Stomach (tissue), 9 donors: Measurements from ENCODE around the gene MAPKAPK5. TPM values are rescaled to one million over a fixed set of nuclear protein-coding genes. Genes with fewer than 3 reads are reported as not detected.

Source experiments
- DNase-seq, 2 donors: peaks; one replicate each; pipeline versions ENCODE4 v3.0.0 to v3.0.0-alpha.2; 2013 to 2019
- H3K27ac ChIP-seq, 5 donors: fragments of 200-600 bp in 4 of 5; sonication (generic) in 4 of 5; one replicate each; pipeline ENCODE4 v1.5.1; 2013 to 2019; ENCODE audit warnings: mild to moderate bottlenecking in 1 of 5, moderate library complexity in 1 of 5
- H3K27me3 ChIP-seq, 3 donors: fragments of 200-600 bp; sonication (generic); one replicate each; pipeline ENCODE4 v1.5.1; 2017 to 2019; ENCODE audit warnings: mixed run types in 1 of 3
- H3K36me3 ChIP-seq, 4 donors: fragments of 200-600 bp; sonication (generic); 1 replicate in 3 of 4; 2 replicates in 1 of 4; pipeline ENCODE4 v1.5.1; 2016 to 2019
- H3K4me1 ChIP-seq, 4 donors: fragments of 200-600 bp; sonication (generic); one replicate each; pipeline ENCODE4 v1.5.1; 2016 to 2019
- H3K4me3 ChIP-seq, 4 donors: fragments of 200-600 bp; sonication (generic) in 3 of 4; one replicate each; pipeline ENCODE4 v1.5.1; 2016 to 2019; ENCODE audit warnings: mild to moderate bottlenecking in 1 of 4
- H3K9me3 ChIP-seq, 4 donors: fragments of 200-600 bp; sonication (generic); one replicate each; pipeline ENCODE4 v1.5.1; 2016 to 2019
- EP300 ChIP-seq: sonication (generic); formaldehyde crosslinking; IDR thresholded peaks from one replicate; pipeline ENCODE4 v1.6.1; 2017; ENCODE audit warnings: antibody characterized with exemption
- POLR2A ChIP-seq, 4 donors: fragments of 450-650 bp; IDR thresholded peaks; one replicate each; pipeline ENCODE4 v1.6.1; 2016; ENCODE audit warnings: antibody characterized with exemption in 4 of 4, control low read depth in 2 of 4, mild to moderate bottlenecking in 1 of 4, moderate library complexity in 1 of 4
- POLR2AphosphoS5 ChIP-seq, 3 donors: sonication (generic); formaldehyde crosslinking; IDR thresholded peaks; one replicate each; pipeline ENCODE4 v1.6.1; 2016; ENCODE audit warnings: antibody characterized with exemption in 3 of 3
- WGBS, 5 donors: extraction: QIAGEN DNeasy Blood & Tissue Kit in 3 of 5; methylation state at CpG; one replicate each; pipeline versions ENCODE4 v1.1.5 to v1.1.7; 2013 to 2018; 5-methylcytosine and 5-hydroxymethylcytosine counted together
- intact Hi-C: fragments of 100-400 bp; cut with DNase I; formaldehyde crosslinking; loops from one replicate; pipeline ENCODE4 v1.15.1; 2023; ENCODE audit warnings: low total_unique reads
- polyA plus RNA-seq, 3 donors: library from polyadenylated mRNA; stranded (reverse); fragments of 200-250 nt; gene quantifications; one replicate each; pipeline ENCODE4 v1.2.3, GENCODE V29; 2013
- total RNA-seq, 5 donors: library from RNA; depleted of rRNA; stranded (reverse); fragments of >200 nt; gene quantifications; one replicate each; pipeline versions ENCODE4 v1.1.0 to v1.2.3, GENCODE V29; 2014 to 2016
- TF ChIP-seq, protein P1 (sequence below), 7 experiments: fragments of 450-650 bp in 4 of 7; fragments of 200-600 bp in 3 of 7; sonication (generic) in 3 of 7; IDR thresholded peaks; one replicate each; pipeline ENCODE4 v1.5.1; 2016 to 2019; ENCODE audit warnings: antibody characterized with exemption in 7 of 7, control low read depth in 2 of 7, mild to moderate bottlenecking in 1 of 7
- donor health status: healthy with polysubstance abuse.
- donor health status: Bipolar disorder and iron deficiency.
- donor health status: healthy.

The MAPKAPK5 gene
- total and polyA plus RNA-seq, 8 donors, result 15.1 to 124 (median 50.7) TPM

GRCh38 chr12:111867531-111867930 lies 25.5 kb downstream of the MAPKAPK5 start:
- no peak overlapping the region for H3K4me3 ChIP-seq
- intact Hi-C loops, result no loop called here
- H3K27ac ChIP-seq, result no peak overlapping the region
- H3K9me3 ChIP-seq, result no peaks in the 10 kb centered on the region
- DNase-seq, result no peak
- H3K36me3 ChIP-seq, result peaks cover 22 to 79% (median 76%) of the 10 kb centered on the region in 4 donors
- TF ChIP-seq POLR2AphosphoS5 (IDR thresholded peaks at IDR 0.05) (no peak), EP300 (no peak), POLR2A (IDR thresholded peaks at IDR 0.05) (no peak)
- TF ChIP-seq, protein P1, sequence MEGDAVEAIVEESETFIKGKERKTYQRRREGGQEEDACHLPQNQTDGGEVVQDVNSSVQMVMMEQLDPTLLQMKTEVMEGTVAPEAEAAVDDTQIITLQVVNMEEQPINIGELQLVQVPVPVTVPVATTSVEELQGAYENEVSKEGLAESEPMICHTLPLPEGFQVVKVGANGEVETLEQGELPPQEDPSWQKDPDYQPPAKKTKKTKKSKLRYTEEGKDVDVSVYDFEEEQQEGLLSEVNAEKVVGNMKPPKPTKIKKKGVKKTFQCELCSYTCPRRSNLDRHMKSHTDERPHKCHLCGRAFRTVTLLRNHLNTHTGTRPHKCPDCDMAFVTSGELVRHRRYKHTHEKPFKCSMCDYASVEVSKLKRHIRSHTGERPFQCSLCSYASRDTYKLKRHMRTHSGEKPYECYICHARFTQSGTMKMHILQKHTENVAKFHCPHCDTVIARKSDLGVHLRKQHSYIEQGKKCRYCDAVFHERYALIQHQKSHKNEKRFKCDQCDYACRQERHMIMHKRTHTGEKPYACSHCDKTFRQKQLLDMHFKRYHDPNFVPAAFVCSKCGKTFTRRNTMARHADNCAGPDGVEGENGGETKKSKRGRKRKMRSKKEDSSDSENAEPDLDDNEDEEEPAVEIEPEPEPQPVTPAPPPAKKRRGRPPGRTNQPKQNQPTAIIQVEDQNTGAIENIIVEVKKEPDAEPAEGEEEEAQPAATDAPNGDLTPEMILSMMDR (IDR thresholded peaks at IDR 0.05), result no peak
- WGBS, 5 donors, result 74 to 84% (median 81%) methylated on average over 2 of the region's 2 CpGs
- H3K4me1 ChIP-seq, result no peaks in the 10 kb centered on the region
- H3K27me3 ChIP-seq, result no peaks in the 10 kb centered on the region

DNA sequence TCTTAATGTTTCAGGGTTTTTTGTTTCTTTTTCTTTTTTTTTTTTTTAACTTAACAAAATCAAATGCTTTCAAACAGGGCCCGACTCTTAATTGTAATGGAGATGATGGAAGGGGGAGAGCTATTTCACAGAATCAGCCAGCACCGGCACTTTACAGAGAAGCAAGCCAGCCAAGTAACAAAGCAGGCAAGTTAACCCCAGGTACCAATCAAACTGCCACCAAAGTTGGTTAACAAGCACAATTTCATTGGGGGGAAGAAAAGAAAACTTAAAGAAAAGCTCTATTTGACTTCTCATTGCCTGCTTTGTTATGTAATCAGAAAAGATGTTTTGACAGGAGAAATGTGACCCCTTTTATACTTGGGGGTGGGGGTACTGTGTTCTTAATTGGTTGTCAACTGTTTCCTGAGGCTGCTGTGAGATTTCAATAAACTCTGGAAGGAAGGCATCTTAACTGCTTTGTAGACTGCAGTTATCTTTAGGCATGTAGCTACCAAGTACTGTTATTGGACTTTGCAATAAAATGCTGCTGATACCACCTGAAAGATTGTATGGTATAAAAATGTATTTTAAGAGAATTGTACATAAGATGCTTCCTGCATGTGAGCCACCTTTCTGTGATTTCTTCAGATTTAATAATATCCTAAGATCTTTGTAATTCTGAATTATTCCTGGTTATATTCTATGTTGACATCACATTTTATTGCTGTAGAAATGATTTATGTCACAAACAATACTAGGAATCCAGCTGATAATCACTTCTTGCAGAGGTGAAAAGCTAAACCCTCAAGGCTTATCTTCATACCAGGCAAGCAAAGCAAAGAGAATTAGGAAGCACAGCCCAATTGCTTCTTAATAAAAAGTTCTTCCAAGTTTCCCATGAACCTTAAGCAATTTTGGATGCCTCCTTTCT lies 26.9 kb downstream of the MAPKAPK5 start:
- H3K4me3 ChIP-seq, result no peak overlapping the region
- intact Hi-C loops, result no loop called here
- TF ChIP-seq, protein P1 (IDR thresholded peaks at IDR 0.05), result no peak
- no peak for TF ChIP-seq POLR2A (IDR thresholded peaks at IDR 0.05)
- TF ChIP-seq EP300, result no peak
- no peak for TF ChIP-seq POLR2AphosphoS5 (IDR thresholded peaks at IDR 0.05)
- peaks cover 22 to 90% (median 90%) of the 10 kb centered on the region in 4 donors for H3K36me3 ChIP-seq
- H3K27ac ChIP-seq, result no peak overlapping the region
- H3K9me3 ChIP-seq, result no peaks in the 10 kb centered on the region
- WGBS, 5 donors, result 66 to 91% (median 82%) methylated on average over 2 of the region's 2 CpGs
- H3K4me1 ChIP-seq, result no peaks in the 10 kb centered on the region
- no peak for DNase-seq
- no peaks in the 10 kb centered on the region for H3K27me3 ChIP-seq

- H3K36me3 ChIP-seq, result peaks cover 22 to 97% (median 96%) of the 10 kb centered on the region in 4 donors
- no peak for DNase-seq
- no peak for TF ChIP-seq POLR2AphosphoS5 (IDR thresholded peaks at IDR 0.05)
- no peak for TF ChIP-seq POLR2A (IDR thresholded peaks at IDR 0.05)
- TF ChIP-seq EP300, result no peak
- TF ChIP-seq, protein P1 (IDR thresholded peaks at IDR 0.05), result no peak
- no peak overlapping the region for H3K27ac ChIP-seq
- H3K4me3 ChIP-seq, result no peak overlapping the region
- intact Hi-C loops, result no loop called here
- 95 to 100% (median 98%) methylated on average over 1 of the region's 1 CpG for WGBS, 5 donors
- H3K4me1 ChIP-seq, result no peaks in the 10 kb centered on the region
- no peaks in the 10 kb centered on the region for H3K27me3 ChIP-seq
- no peaks in the 10 kb centered on the region for H3K9me3 ChIP-seq
These were observed 27.6 kb downstream of the MAPKAPK5 start for GRCh38 chr12:111869671-111870070.

DNA sequence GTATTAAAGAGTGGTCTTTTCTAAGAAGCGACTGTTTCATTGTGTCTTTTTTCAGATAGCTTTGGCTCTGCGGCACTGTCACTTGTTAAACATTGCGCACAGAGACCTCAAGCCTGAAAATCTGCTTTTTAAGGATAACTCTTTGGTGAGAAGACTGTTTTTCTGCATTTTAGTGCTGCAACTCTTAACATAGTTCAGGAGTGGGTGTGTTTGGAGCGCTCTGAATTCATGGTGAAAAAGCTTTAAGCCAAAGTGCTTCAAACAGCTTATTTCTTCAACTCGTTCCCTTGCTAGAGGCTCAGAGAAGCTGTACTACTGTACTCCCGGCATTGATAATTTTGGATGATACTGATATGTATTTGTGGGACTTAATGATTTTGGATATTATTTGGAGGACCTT lies 28.2 kb downstream of the MAPKAPK5 start:
- whole genome bisulfite sequencing, 5 donors, result 95 to 97% (median 96%) methylated on average over 6 of the region's 6 CpGs
- intact Hi-C loops, result no loop called here
- no peaks in the 10 kb centered on the region for H3K27me3 ChIP-seq
- peaks cover 22 to 100% (median 99%) of the 10 kb centered on the region in 4 donors for H3K36me3 ChIP-seq
- H3K9me3 ChIP-seq, result no peaks in the 10 kb centered on the region
- TF ChIP-seq, protein P1 (IDR thresholded peaks at IDR 0.05), result no peak
- TF ChIP-seq EP300, result no peak
- TF ChIP-seq POLR2AphosphoS5 (IDR thresholded peaks at IDR 0.05), result no peak
- TF ChIP-seq POLR2A (IDR thresholded peaks at IDR 0.05), result no peak
- no peak for DNase-seq
- H3K27ac ChIP-seq, result no peak overlapping the region
- H3K4me1 ChIP-seq, result no peaks in the 10 kb centered on the region
- H3K4me3 ChIP-seq, result no peak overlapping the region
